Lung microvascular endothelial cell (primary cell): ENCODE results near the gene QRICH2. TPM values are rescaled to one million over a fixed set of nuclear protein-coding genes. Genes with fewer than 3 reads are reported as not detected.
"Not testable (repeated sequence)": the region's sequence is repeated elsewhere in the genome, so short reads cannot be mapped to it uniquely, and the experiment has no call there.

Experiments
- DNase-seq, 2 donors: peaks; one replicate each; pipeline versions ENCODE4 v3.0.0 to v3.0.0-alpha.2; 2010; ENCODE audit warnings: low read depth in 2 of 2
- total RNA-seq: library from RNA; depleted of rRNA; stranded (reverse); fragments of >200 nt; gene quantifications from 2 replicates; pipeline ENCODE4 v1.2.1, GENCODE V29; 2014

Gene QRICH2
- total RNA-seq, 1 donor from 2014 or later: 12.1 TPM

GRCh38 chr17:76266244-76266938 is 41.7 kb downstream of the QRICH2 start:
- DNase-seq: peak; percentile 67

- DNase-seq: peak; percentile 52 to 61
These were observed 42.3 kb downstream of the QRICH2 start for GRCh38 chr17:76265624-76266243.

DNA sequence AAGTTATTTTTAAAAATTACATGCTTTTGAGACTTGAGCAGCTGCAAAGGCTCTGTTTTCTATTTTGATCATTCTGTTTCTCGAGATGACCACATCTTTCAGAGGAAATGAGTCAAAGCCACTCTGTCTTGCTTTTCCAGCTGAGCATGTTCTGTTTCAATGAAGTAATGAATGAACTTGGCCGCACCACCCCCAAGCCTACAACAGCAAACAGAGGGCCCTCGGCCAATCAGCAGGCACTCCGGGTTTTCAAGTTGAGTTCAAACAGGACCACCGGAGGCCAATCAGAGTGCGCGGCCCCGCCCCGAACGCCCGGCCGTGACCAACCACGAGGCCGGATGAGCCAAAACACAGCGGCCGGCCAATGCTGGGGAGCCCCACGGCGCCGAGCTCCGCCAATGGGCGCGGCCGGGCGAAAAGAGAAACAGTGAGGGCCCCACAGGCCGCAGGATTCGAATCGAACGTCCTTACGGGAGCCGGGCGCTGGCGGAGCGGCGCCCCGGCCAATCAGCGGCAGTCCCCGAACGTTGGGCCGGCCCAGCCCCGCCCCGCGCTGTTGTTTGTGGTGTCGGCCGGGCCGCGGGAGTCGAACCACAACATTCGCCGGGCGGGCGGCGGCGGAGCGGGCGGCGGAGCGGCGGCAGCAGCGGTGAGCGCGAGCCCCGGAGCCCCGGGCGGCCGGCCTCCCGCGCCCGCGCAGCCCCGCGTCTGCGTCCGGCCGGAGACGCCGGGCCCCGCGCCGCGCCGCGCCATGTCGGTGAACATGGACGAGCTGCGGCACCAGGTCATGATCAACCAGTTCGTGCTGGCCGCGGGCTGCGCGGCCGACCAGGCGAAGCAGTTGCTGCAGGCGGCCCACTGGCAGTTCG is 43.1 kb downstream of the QRICH2 start, which contains the start of gene UBALD2:
UBALD2 (plus strand) TSS at position 594 of the 869 bp plus-strand sequence; CDS start at position 752, 158 bp downstream.
- DNase-seq: peak; percentile 100

GRCh38 chr17:76264425-76264754 is 43.7 kb downstream of the QRICH2 start:
- DNase-seq: no peak

DNA sequence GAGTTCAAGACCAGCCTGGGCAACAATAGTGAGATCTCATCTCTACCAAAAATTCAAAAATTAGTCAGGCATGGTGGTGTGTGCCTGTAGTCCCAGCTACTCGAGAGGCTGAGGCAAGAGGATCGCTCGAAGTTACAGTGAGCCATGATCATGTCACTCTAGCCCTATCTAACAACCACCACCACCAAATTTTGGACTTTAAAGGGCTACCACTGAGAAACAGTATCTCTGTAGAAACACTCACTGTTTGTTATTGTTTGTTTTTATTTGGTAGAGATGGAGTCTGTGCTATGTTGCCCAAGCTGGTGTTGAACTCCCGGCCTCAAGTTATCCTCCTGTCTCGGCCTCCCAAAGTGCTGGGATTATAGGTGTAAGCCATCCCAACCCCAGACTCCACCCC is 44.2 kb downstream of the QRICH2 start:
- no peak for DNase-seq

- peak in 1 of 2 donors; percentile 61 for DNase-seq
These were observed 45.2 kb downstream of the QRICH2 start for GRCh38 chr17:76262732-76263344.

DNA sequence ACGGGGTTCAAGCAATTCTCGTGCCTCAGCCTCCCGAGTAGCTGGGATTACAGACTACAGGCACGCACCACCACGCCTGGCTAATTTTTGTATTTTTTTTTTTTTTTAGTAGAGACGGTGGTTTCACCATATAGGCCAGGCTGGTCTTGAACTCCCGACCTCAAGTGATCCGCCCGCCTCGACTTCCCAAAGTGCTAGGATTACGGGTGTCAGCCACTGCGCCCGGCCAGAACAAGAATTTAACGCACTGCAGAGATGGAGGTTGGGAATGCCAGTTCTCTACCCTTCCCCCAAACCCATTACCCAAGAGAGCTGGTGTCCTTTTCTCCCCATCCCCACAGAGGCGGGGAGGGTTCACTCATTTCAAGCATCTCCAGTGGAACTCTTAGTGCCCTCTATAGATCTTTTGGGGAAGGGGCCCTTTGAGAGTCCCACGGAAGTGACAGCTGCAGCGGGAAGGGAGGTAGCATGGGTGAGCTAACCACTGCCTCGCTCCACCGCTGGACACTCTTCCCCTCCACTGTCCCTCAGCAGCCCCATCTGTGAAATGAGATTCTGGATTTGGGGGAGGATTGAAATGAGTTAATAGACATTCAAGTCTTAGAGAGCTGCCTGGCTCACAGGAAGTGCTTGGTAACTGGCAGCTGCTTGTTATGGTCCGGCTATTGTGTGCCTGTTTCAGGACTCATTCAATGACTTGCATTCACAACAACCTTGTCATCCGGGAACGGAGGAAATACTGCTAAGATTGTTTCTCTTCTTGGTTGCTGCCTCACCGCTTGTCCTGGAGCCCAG is 46.5 kb downstream of the QRICH2 start:
- DNase-seq: peak; percentile 54 to 95

DNA sequence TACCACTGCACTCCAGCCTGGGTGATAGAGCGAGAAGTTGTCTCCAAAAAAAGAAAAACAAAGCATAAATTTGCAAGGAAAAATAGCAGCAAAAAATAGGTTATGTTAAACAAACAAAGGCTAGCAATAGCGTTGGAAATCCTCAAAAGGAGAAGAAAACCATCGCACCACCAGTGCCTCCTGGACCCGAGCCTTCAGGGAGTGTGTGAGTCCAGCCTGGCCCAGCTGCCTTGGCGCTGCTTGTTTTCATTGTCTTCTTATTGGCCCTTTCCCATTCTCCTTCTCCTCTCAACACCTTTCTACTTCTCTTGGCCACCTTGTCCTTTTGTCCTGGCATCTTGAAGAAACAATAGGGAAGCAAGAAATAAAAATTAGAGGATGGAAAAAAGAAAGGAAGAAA is 47.4 kb downstream of the QRICH2 start:
- no peak for DNase-seq

GRCh38 chr17:76260220-76260619 is 47.9 kb downstream of the QRICH2 start:
- DNase-seq: no peak

GRCh38 chr17:76256430-76257050 is 51.5 kb downstream of the QRICH2 start:
- not testable (repeated sequence) for DNase-seq

DNA sequence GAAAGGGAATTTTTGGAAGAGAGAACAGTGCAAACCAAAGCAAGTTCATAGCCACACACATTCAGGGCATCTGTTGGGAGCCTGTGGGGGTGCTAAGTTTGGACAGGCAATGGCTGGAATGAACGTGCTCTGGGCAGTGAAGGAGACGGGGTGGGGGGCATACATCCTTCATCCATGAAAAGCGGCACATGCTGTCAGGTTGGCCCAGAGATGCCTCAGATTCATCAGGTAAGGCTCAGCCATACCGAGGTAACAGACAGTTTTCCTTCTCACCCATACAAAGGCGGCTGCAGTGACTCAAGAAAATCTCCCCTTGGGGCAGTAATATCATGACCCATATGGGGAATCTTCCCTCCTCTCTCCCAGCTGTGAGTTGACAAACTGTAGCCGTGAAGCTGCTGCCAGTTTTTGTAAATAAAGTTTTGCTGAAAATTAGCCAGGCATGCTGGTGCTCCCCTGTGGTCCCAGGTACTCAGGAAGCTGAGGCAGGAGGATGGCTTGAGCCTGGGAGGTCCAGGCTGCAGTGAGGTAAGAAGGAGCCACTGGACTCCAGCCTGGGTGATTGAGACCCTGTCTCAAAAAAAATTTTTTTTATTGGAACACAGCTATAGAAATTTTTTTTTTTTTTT is 52.2 kb downstream of the QRICH2 start:
- DNase-seq: no peak

DNA sequence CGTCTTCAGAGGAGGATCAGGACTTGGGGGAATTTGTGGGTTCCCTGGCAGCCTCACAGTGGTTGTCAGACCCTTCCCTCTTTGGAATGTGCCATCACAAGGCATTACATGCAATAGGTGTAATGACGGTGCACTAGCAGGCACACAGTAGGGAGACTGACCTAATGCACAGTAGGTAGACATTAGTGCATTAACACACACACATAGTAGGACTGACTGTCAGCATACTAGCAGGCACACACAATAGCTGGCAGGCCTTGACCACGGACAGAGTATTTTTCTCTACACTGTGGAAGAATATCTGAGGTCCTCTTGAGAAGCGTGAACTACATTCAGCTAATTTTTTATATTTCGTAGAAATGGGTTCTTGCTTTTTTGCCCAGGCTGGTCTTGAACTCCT is 53.8 kb downstream of the QRICH2 start:
- DNase-seq: no peak

- DNase-seq: no peak
These were observed 54.2 kb downstream of the QRICH2 start for GRCh38 chr17:76253841-76254240.

- not testable (repeated sequence) for DNase-seq
These were observed 54.9 kb downstream of the QRICH2 start for GRCh38 chr17:76252967-76253766.

GRCh38 chr17:76252040-76252954 is 55.8 kb downstream of the QRICH2 start:
- DNase-seq: peak; percentile 74 to 87

DNA sequence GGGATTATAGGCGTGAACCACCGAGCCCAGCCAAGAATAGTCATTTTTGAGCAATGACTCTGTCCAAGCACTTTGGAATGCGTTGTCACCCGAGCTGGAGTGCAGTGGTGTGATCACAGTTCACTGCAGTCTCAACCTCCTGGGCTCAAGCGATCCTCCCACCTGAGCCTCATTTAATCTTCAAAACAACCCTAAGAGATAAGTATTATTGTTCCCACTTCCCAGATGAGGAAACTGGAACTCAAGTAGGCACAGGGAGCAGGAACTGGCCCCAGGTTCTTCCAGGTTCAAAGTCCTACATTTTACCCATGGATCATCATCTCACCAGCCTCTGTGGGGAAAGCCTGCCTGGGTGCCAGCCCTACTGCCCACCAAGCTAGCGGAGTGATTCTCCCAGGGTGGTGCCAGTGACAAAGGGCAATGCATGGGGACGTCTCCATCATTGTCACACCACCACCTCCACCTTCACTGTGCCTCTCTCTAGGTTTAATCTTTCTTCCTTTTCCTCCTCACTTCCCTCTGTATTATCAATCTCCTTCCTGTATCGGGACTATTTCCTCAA is 56.5 kb downstream of the QRICH2 start:
- no peak for DNase-seq

- DNase-seq: no peak
These were observed 57.9 kb downstream of the QRICH2 start for GRCh38 chr17:76250141-76250540.
